Measurements from ENCODE around the gene DUSP15. TPM values are rescaled to one million over a fixed set of nuclear protein-coding genes. Genes with fewer than 3 reads are reported as not detected.

Gene DUSP15
- total RNA-seq, 2 donors from 2014 or later: 2.9 to 3.6 TPM

DNA sequence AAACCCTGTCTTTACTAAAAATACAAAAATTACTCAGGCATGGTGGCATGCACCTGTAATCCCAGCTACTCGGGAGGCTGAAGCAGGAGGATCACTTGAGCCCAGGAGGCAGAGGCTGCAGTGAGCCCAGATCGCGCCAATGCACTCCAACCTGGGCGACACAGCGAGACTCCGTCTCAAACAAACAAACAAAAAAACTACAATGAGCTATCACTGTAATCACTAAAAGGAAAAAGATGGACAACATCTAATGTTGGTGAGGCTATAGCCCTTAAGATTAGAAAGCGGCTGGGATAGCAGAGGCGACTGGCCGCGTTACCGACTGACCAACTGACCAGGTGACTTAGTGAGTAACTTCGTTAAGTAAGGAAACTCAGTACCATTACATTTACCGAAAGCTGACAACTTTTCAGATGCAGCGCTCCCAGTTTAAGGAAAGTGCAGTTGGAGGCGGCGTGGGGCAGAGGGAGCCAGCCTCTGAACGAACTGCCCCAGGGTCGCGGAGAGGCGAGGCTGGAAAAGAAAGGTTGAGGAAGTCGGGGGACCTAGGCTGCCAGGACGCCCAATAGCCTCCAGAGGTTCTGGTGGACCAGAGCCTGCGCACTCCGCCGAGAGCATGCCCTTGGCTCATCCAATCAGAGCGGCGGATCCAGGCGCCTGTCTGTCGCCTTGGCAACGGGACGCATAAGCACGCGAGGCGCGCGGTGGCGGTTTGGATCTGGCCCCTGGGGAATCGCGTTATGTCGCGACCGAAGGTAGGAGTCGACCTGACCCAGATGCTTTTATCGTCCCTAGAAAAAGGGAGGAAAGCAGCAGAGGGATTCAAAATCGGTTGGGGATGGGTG is 9.0 kb upstream of the DUSP15 start:
- TF ChIP-seq POLR2A (IDR thresholded peaks at IDR 0.05): peak in 2 of 3 donors; percentile 70 to 74
- TF ChIP-seq, protein P1, sequence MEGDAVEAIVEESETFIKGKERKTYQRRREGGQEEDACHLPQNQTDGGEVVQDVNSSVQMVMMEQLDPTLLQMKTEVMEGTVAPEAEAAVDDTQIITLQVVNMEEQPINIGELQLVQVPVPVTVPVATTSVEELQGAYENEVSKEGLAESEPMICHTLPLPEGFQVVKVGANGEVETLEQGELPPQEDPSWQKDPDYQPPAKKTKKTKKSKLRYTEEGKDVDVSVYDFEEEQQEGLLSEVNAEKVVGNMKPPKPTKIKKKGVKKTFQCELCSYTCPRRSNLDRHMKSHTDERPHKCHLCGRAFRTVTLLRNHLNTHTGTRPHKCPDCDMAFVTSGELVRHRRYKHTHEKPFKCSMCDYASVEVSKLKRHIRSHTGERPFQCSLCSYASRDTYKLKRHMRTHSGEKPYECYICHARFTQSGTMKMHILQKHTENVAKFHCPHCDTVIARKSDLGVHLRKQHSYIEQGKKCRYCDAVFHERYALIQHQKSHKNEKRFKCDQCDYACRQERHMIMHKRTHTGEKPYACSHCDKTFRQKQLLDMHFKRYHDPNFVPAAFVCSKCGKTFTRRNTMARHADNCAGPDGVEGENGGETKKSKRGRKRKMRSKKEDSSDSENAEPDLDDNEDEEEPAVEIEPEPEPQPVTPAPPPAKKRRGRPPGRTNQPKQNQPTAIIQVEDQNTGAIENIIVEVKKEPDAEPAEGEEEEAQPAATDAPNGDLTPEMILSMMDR (IDR thresholded peaks at IDR 0.05): peak in 2 of 7 experiments; percentile 8 to 25
- ATAC-seq (peak; percentile 98), DNase-seq (peak; percentile 94 to 98 (median 97))
- H3K27me3 ChIP-seq: no peaks in the 10 kb centered on the region
- peaks cover 4% of the 10 kb centered on the region for H3K4me1 ChIP-seq
- 3 to 6% methylated on average over 43 to 45 of the region's 45 CpGs for WGBS, 2 donors
- H3K36me3 ChIP-seq (replicated peaks in 1 of 2; ENCODE audit: insufficient read depth in 1 of 2, low read depth in 2 of 2): no peaks in the 10 kb centered on the region
- peak overlapping the region in 3 of 4 donors; percentile 56 to 84 (median 70) for H3K27ac ChIP-seq
- H3K4me3 ChIP-seq: peak overlapping the region in 1 of 2 donors; percentile 49
- intact Hi-C loops (cut with DNase I): no loop called here
- no peaks in the 10 kb centered on the region for H3K9me3 ChIP-seq

DNA sequence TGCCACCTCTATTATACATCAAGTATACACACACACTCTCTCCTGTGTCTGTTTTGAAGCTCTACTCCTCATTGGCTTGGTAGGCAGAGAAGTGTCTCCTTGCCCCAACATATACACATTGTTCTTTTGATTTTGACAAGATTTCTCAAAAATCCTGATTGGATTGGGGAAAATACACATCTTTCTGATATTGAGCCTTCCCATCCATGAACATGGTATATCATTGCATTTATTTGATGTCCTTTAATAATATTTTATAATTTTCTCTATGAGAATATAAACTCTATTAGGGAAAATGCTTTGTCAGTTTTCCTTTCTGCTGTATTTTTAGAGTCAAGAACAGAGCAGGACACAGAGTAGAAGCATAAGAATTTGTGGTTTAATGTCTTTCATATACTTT is 7.4 kb upstream of the DUSP15 start:
- Histone ChIP-seq H3K4me1 (peaks cover 4% of the 10 kb centered on the region), H3K27me3 (no peaks in the 10 kb centered on the region), H3K9me3 (no peaks in the 10 kb centered on the region), H3K27ac (no peak overlapping the region), H3K4me3 (no peak overlapping the region), H3K36me3 (replicated peaks in 1 of 2; ENCODE audit: insufficient read depth in 1 of 2, low read depth in 2 of 2) (no peaks in the 10 kb centered on the region)
- intact Hi-C loops (cut with DNase I): no loop called here
- no peak for DNase-seq
- ATAC-seq: no peak
- TF ChIP-seq, protein P1 (IDR thresholded peaks at IDR 0.05): no peak
- no peak for TF ChIP-seq POLR2A (IDR thresholded peaks at IDR 0.05)

DNA sequence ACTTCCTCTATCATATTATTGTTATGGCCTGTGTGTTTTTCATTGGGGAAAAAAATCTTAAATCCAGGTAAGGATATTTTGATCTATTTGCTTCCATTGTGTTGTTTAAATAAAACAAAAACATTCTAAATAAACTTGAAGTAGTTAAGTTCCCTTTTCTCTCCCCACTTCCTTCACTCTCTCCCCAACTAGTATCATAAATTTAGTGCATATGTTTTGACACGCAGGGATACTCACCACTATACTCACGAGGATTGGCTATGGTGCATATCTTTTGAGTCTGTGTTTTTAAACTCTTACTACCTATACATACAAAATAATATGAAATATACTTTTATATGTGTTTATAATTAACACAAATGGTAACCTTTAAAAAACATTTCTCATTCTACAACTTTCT is 5.3 kb upstream of the DUSP15 start:
- DNase-seq (no peak), ATAC-seq (no peak)
- TF ChIP-seq, protein P1 (IDR thresholded peaks at IDR 0.05): no peak
- no peak for TF ChIP-seq POLR2A (IDR thresholded peaks at IDR 0.05)
- Histone ChIP-seq H3K27ac (no peak overlapping the region), H3K4me3 (no peak overlapping the region), H3K4me1 (peaks cover 10% of the 10 kb centered on the region), H3K9me3 (no peaks in the 10 kb centered on the region), H3K27me3 (no peaks in the 10 kb centered on the region), H3K36me3 (replicated peaks in 1 of 2; ENCODE audit: insufficient read depth in 1 of 2, low read depth in 2 of 2) (no peaks in the 10 kb centered on the region)
- intact Hi-C loops (cut with DNase I): no loop called here
- WGBS, 2 donors: 63 to 75% methylated on average over 2 of the region's 2 CpGs

DNA sequence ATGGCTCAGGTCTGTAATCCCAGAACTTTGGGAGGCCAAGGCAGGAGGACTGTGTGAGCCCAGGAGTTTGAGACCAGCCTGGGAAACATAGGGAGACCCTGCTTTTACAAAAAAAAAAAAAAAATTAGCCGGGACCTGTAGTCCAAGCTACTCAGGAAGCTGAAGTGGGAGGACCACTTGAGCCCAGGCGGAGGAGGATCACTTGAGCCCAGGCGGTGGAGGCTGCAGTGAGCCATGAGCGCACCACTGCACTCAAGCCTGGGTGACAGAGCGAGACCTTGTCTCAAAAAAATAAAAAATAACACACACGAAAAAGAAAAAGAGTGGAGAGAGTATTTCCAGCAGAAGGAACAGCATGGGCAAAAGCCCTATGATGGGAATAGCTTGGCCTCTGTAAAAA is 2.1 kb upstream of the DUSP15 start:
- no peaks in the 10 kb centered on the region for H3K27me3 ChIP-seq
- H3K27ac ChIP-seq: no peak overlapping the region
- ATAC-seq (no peak), DNase-seq (no peak)
- 82 to 83% methylated on average over 6 of the region's 6 CpGs for WGBS, 2 donors
- no peak overlapping the region for H3K4me3 ChIP-seq
- peaks cover 16% of the 10 kb centered on the region for H3K4me1 ChIP-seq
- intact Hi-C loops (cut with DNase I): no loop called here
- no peak for TF ChIP-seq POLR2A (IDR thresholded peaks at IDR 0.05)
- TF ChIP-seq, protein P1 (IDR thresholded peaks at IDR 0.05): no peak
- H3K9me3 ChIP-seq: no peaks in the 10 kb centered on the region
- H3K36me3 ChIP-seq (replicated peaks in 1 of 2; ENCODE audit: insufficient read depth in 1 of 2, low read depth in 2 of 2): no peaks in the 10 kb centered on the region

DNA sequence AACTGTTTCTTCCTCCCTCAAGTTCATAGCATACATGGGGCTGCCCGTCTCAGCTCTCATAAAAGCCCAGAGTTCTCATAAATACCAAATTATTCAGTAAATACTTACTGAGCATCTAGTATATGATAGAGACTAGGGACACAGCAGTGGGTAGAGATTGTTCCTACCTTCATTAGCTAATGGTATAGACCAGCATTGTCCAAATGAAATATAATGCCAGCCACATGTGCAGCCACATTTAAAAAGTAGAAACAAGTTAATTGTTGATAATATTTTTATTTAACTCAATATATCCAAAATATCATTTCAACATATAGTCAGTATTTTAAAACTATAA is 1.3 kb upstream of the DUSP15 start:
- Histone ChIP-seq H3K4me3 (no peak overlapping the region), H3K4me1 (peaks cover 16% of the 10 kb centered on the region), H3K27ac (no peak overlapping the region), H3K36me3 (replicated peaks in 1 of 2; ENCODE audit: insufficient read depth in 1 of 2, low read depth in 2 of 2) (no peaks in the 10 kb centered on the region), H3K9me3 (no peaks in the 10 kb centered on the region), H3K27me3 (no peaks in the 10 kb centered on the region)
- WGBS, 2 donors: 85 to 100% methylated on average over 1 of the region's 1 CpG
- intact Hi-C loops (cut with DNase I): no loop called here
- DNase-seq: no peak
- ATAC-seq: no peak
- no peak for TF ChIP-seq POLR2A (IDR thresholded peaks at IDR 0.05)
- TF ChIP-seq, protein P1 (IDR thresholded peaks at IDR 0.05): no peak

All from body of pancreas (tissue), 4 donors.